ENCODE measurements around the gene ADAMTS2. TPM values are rescaled to one million over a fixed set of nuclear protein-coding genes. Genes with fewer than 3 reads are reported as not detected.

ADAMTS2 gene
- total RNA-seq, 1 experiment from 2014 or later, result 3.9 TPM

DNA sequence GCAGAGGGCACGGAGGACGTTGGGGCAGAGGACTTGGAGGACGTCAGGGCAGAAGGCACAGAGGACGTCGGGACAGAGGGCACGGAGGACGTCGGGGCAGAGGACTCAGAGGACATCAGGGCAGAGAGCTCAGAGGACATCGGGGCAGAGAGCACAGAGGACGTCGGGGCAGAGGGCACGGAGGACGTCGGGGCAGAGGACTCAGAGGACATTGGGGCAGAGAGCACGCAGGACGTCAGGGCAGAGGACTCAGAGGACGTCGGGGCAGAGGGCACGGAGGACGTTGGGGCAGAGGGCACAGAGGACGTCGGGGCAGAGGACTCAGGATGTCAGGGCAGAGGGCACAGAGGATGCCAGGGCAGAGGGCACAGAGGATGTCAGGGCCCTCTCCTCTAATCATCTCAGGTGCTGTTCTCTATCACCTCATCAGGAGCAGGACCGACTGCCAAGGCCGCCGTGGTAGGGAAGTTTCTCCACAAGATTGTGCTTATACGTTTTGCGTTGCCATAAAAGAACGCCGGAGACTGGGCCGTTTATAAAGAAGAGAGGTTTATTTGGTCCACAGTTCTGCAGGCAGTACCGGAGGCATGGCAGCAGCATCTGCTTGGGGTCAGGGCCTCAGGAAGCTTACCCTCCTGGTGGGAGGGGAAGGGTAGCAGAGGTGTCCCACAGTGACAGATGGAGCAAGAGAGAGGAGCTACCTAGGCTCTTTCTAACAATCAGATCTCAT, 29.4 kb upstream of the ADAMTS2 start (continued):
- TF ChIP-seq EGR1 (IDR thresholded peaks at IDR 0.05; ENCODE audit: low read depth) (no peak), SP1 (IDR thresholded peaks at IDR 0.05; ENCODE audit: low read depth) (no peak), ZFX (IDR thresholded peaks at IDR 0.05) (no peak), EZH2 (IDR thresholded peaks at IDR 0.05) (no peak), ZNF274 (IDR thresholded peaks at IDR 0.05; ENCODE audit: low read depth, low read length) (no peak)
- TF ChIP-seq, protein P1, sequence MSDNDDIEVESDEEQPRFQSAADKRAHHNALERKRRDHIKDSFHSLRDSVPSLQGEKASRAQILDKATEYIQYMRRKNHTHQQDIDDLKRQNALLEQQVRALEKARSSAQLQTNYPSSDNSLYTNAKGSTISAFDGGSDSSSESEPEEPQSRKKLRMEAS (IDR thresholded peaks at IDR 0.05), result no peak

DNA sequence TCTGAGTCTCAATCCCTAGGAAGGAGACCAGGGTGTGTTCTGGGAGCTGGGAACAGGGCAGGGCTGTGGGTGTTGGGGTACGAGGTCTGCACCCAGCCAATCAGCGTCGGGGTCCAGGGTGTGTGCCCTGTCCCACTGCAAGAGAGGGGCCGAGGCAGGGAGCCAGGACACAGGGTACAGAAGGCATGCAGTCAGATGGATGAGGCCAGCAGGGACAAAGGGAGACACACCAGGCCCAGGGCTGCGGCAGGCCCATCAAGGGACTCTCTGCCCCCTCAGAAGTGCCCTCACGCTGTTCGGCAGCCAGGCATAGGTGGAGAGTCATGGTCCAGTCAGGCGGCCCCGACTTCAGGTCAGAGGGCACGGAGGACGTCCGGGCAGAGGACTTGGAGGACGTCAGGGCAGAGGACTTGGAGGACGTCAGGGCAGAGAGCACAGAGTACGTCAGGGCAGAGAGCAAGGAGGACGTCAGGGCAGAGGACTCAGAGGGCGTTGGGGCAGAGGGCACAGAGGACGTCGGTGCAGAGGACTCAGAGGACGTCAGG, 28.8 kb upstream of the ADAMTS2 start:
- POLR2A ChIA-PET, result no interaction called here
- Histone ChIP-seq H3K9me2 (ENCODE audit: insufficient read depth) (no peaks in the 10 kb centered on the region), H3K4me2 (ENCODE audit: low read length) (no peak overlapping the region), H3K4me3 (replicated peaks in 1 of 2; ENCODE audit: low read depth in 1 of 2, low read length in 2 of 2) (no peak overlapping the region), H3K36me3 (ENCODE audit: control insufficient read depth in 1 of 2, insufficient read depth in 2 of 2, low read length in 2 of 2) (no peaks in the 10 kb centered on the region), H3K27ac (ENCODE audit: low read depth, low read length) (no peak overlapping the region), H4K20me1 (ENCODE audit: insufficient read depth) (no peaks in the 10 kb centered on the region), H3K9ac (ENCODE audit: low read length) (no peak overlapping the region), H3K27me3 (ENCODE audit: insufficient read depth, low read length) (no peaks in the 10 kb centered on the region), H3K4me1 (ENCODE audit: control insufficient read depth in 1 of 2, insufficient read depth in 2 of 2, low read length in 2 of 2) (no peaks in the 10 kb centered on the region), H3K9me3 (ENCODE audit: control insufficient read depth in 1 of 2, insufficient read depth in 1 of 2, low read depth in 1 of 2, low read length in 2 of 2) (no peaks in the 10 kb centered on the region), H3K79me2 (ENCODE audit: insufficient read depth, low read length) (no peaks in the 10 kb centered on the region), H2AFZ (ENCODE audit: low read depth, low read length, poor library complexity, severe bottlenecking) (no peak overlapping the region)
- DNase-seq (ENCODE audit: low read depth, low spot score), result no peak
- RAD21 ChIA-PET (ENCODE audit: low non-redundant PET in 1 of 2, low total read pairs in 2 of 2, uncharacterized antibody in 2 of 2, unreplicated experiment in 2 of 2), result no interaction called here
- ATAC-seq, result no peak
- intact Hi-C loops (cut with micrococcal nuclease), result no loop called here
- TF ChIP-seq POLR2A (IDR thresholded peaks at IDR 0.05; ENCODE audit: borderline replicate concordance, extremely low read depth, insufficient read depth, insufficient read length) (no peak), EZH2 (IDR thresholded peaks at IDR 0.05) (no peak), SIN3A (IDR thresholded peaks at IDR 0.05; ENCODE audit: low read depth) (no peak), EGR1 (IDR thresholded peaks at IDR 0.05; ENCODE audit: low read depth) (no peak), CBX3 (IDR thresholded peaks at IDR 0.05; ENCODE audit: low read depth) (no peak), POLR2AphosphoS5 (IDR thresholded peaks at IDR 0.05; ENCODE audit: low read depth, low read length) (no peak), ZFX (IDR thresholded peaks at IDR 0.05) (no peak), CEBPB (IDR thresholded peaks at IDR 0.05; ENCODE audit: low read depth) (no peak)
- TF ChIP-seq, protein P2, sequence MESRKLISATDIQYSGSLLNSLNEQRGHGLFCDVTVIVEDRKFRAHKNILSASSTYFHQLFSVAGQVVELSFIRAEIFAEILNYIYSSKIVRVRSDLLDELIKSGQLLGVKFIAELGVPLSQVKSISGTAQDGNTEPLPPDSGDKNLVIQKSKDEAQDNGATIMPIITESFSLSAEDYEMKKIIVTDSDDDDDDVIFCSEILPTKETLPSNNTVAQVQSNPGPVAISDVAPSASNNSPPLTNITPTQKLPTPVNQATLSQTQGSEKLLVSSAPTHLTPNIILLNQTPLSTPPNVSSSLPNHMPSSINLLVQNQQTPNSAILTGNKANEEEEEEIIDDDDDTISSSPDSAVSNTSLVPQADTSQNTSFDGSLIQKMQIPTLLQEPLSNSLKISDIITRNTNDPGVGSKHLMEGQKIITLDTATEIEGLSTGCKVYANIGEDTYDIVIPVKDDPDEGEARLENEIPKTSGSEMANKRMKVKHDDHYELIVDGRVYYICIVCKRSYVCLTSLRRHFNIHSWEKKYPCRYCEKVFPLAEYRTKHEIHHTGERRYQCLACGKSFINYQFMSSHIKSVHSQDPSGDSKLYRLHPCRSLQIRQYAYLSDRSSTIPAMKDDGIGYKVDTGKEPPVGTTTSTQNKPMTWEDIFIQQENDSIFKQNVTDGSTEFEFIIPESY (IDR thresholded peaks at IDR 0.05; ENCODE audit: extremely low read depth, insufficient replicate concordance, low read length), result no peak
- TF ChIP-seq, protein P3, sequence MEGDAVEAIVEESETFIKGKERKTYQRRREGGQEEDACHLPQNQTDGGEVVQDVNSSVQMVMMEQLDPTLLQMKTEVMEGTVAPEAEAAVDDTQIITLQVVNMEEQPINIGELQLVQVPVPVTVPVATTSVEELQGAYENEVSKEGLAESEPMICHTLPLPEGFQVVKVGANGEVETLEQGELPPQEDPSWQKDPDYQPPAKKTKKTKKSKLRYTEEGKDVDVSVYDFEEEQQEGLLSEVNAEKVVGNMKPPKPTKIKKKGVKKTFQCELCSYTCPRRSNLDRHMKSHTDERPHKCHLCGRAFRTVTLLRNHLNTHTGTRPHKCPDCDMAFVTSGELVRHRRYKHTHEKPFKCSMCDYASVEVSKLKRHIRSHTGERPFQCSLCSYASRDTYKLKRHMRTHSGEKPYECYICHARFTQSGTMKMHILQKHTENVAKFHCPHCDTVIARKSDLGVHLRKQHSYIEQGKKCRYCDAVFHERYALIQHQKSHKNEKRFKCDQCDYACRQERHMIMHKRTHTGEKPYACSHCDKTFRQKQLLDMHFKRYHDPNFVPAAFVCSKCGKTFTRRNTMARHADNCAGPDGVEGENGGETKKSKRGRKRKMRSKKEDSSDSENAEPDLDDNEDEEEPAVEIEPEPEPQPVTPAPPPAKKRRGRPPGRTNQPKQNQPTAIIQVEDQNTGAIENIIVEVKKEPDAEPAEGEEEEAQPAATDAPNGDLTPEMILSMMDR (IDR thresholded peaks at IDR 0.05 in 2 of 3, conservative IDR thresholded peaks at IDR 0.05 in 1 of 3; ENCODE audit: borderline replicate concordance in 1 of 3, insufficient read depth in 1 of 3, low read depth in 2 of 3, low read length in 2 of 3), result no peak
- no TSS peak for BruUV-seq (replicated peaks)
- CTCF ChIA-PET, result no interaction called here

Data from HCT116 (cell line).